Ovary (tissue), 3 donors: ENCODE results near the gene PAX8.

Experiments used
- POLR2A ChIP-seq: fragments of 450-650 bp; IDR thresholded peaks from one replicate; pipeline ENCODE4 v1.6.1; 2017; ENCODE audit warnings: antibody characterized with exemption, mild to moderate bottlenecking, moderate library complexity
- TF ChIP-seq, protein P1 (sequence below), 3 donors: fragments of 450-650 bp in 2 of 3; fragments of 200-600 bp in 1 of 3; IDR thresholded peaks; one replicate each; pipeline versions ENCODE4 v1.5.1 to v1.8.0; 2016 to 2022; ENCODE audit warnings: antibody characterized with exemption in 3 of 3, mild to moderate bottlenecking in 1 of 3
- donor health status: DM: no; HTN: no; CAD: no.

DNA sequence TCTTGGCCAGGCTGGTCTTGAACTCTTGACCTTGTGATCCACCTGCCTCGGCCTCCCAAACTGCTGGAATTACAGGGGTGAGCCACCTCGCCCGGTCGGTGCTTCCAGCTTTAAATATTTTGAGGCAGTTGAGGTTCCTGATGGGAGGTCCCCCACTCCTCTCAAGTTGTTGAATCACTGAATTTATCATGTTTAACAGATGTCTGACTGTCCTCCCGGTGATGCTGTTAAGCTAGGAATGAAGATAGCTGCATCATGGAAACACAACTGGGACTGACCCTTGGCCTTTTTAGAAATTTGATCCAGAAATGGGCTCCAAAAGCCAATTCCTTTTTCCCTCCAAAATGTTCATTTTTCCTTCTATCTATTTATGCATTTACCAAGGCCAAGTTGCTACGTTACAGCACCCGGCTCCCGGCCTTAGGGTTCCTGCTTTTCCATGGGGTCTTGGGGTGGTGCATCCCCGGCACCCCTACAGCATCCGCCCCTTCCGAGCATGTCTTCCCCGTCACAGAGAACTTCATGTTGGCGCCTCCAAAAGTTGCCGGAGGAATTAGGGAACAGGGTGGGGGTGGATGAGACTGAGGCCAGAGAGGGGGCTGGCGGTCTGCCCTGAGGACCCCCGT is 43.9 kb downstream of the PAX8 start:
- TF ChIP-seq, protein P1, sequence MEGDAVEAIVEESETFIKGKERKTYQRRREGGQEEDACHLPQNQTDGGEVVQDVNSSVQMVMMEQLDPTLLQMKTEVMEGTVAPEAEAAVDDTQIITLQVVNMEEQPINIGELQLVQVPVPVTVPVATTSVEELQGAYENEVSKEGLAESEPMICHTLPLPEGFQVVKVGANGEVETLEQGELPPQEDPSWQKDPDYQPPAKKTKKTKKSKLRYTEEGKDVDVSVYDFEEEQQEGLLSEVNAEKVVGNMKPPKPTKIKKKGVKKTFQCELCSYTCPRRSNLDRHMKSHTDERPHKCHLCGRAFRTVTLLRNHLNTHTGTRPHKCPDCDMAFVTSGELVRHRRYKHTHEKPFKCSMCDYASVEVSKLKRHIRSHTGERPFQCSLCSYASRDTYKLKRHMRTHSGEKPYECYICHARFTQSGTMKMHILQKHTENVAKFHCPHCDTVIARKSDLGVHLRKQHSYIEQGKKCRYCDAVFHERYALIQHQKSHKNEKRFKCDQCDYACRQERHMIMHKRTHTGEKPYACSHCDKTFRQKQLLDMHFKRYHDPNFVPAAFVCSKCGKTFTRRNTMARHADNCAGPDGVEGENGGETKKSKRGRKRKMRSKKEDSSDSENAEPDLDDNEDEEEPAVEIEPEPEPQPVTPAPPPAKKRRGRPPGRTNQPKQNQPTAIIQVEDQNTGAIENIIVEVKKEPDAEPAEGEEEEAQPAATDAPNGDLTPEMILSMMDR (IDR thresholded peaks at IDR 0.05), result no peak
- no peak for TF ChIP-seq POLR2A
